Ascending aorta (tissue), 2 donors: ENCODE measurements around the gene KISS1R. TPM values are rescaled to one million over a fixed set of nuclear protein-coding genes. Genes with fewer than 3 reads are reported as not detected.
A peak's percentile ranks its signal among the peaks of the same experiment; 100 is the strongest.

Experiments
- DNase-seq, 2 donors: peaks; one replicate each; pipeline ENCODE4 v3.0.0-alpha.2; 2019; ENCODE audit warnings: low spot score in 2 of 2
- H3K27ac ChIP-seq, 2 donors: fragments of 200-600 bp; sonication (generic); one replicate each; pipeline ENCODE4 v1.5.1; 2016 to 2017; ENCODE audit warnings: mild to moderate bottlenecking in 1 of 2
- H3K27me3 ChIP-seq: fragments of 200-600 bp; sonication (generic); one replicate; pipeline ENCODE4 v1.5.1; 2017
- H3K36me3 ChIP-seq, 2 donors: fragments of 200-600 bp; sonication (generic); one replicate each; pipeline ENCODE4 v1.5.1; 2016
- H3K4me1 ChIP-seq, 2 donors: fragments of 200-600 bp; sonication (generic); one replicate each; pipeline ENCODE4 v1.5.1; 2016 to 2017; ENCODE audit warnings: mild to moderate bottlenecking in 1 of 2
- H3K4me3 ChIP-seq, 2 donors: fragments of 200-600 bp; sonication (generic); one replicate each; pipeline ENCODE4 v1.5.1; 2016 to 2017; ENCODE audit warnings: mild to moderate bottlenecking in 1 of 2
- H3K9me3 ChIP-seq, 2 donors: fragments of 200-600 bp; sonication (generic); one replicate each; pipeline ENCODE4 v1.5.1; 2016
- CTCF ChIP-seq, 3 experiments: fragments of 200-600 bp in 2 of 3; fragments of 450-650 bp in 1 of 3; sonication (generic) in 2 of 3; IDR thresholded peaks; one replicate each; pipeline ENCODE4 v1.5.1; 2016 to 2019; ENCODE audit warnings: antibody characterized with exemption in 3 of 3, mild to moderate bottlenecking in 1 of 3, moderate library complexity in 1 of 3
- intact Hi-C: fragments of 100-400 bp; cut with DNase I; formaldehyde crosslinking; loops from one replicate; pipeline ENCODE4 v1.15.1; 2023
- total RNA-seq: library from RNA; depleted of rRNA; stranded (reverse); fragments of >200 nt; gene quantifications from one replicate; pipeline ENCODE4 v1.1.0, GENCODE V29; 2016

KISS1R gene
- total RNA-seq, 1 donor from 2014 or later = not detected

- Histone ChIP-seq H3K9me3 (no peaks in the 10 kb centered on the region), H3K36me3 (no peaks in the 10 kb centered on the region), H3K4me3 (no peak overlapping the region), H3K27me3 (no peaks in the 10 kb centered on the region), H3K4me1 (peaks cover 0 to 15% of the 10 kb centered on the region in 2 donors), H3K27ac (no peak overlapping the region)
- TF ChIP-seq CTCF (IDR thresholded peaks at IDR 0.05) = no peak
- DNase-seq = no peak
- intact Hi-C loops = loop anchor here (5.0 kb wide), 1 partner anchor 38 kb away; the partner anchor contains the start of gene WDR18
These were observed 27.0 kb downstream of the KISS1R start for GRCh38 chr19:944171-944567.

GRCh38 chr19:944663-945241 lies 27.6 kb downstream of the KISS1R start:
- Histone ChIP-seq H3K36me3 (no peaks in the 10 kb centered on the region), H3K27ac (no peak overlapping the region), H3K9me3 (no peaks in the 10 kb centered on the region), H3K27me3 (no peaks in the 10 kb centered on the region), H3K4me1 (peaks cover 0 to 15% of the 10 kb centered on the region in 2 donors), H3K4me3 (no peak overlapping the region)
- intact Hi-C loops = loop anchor here (5.0 kb wide), 1 partner anchor 38 kb away; the partner anchor contains the start of gene WDR18
- DNase-seq = no peak
- TF ChIP-seq CTCF (IDR thresholded peaks at IDR 0.05) = no peak

- no peak for TF ChIP-seq CTCF (IDR thresholded peaks at IDR 0.05)
- Histone ChIP-seq H3K36me3 (no peaks in the 10 kb centered on the region), H3K4me3 (no peak overlapping the region), H3K4me1 (peaks cover 0 to 8% of the 10 kb centered on the region in 2 donors), H3K9me3 (no peaks in the 10 kb centered on the region), H3K27me3 (no peaks in the 10 kb centered on the region), H3K27ac (no peak overlapping the region)
- intact Hi-C loops = no loop called here
- no peak for DNase-seq
These were observed 28.5 kb downstream of the KISS1R start for GRCh38 chr19:945401-946252.

- H3K27me3 ChIP-seq = no peaks in the 10 kb centered on the region
- TF ChIP-seq CTCF (IDR thresholded peaks at IDR 0.05) = no peak
- intact Hi-C loops = no loop called here
These were observed 30.1 kb downstream of the KISS1R start for GRCh38 chr19:947090-947706.

GRCh38 chr19:947707-948539 lies 30.8 kb downstream of the KISS1R start:
- Histone ChIP-seq H3K36me3 (no peaks in the 10 kb centered on the region), H3K4me3 (no peak overlapping the region), H3K27ac (no peak overlapping the region), H3K9me3 (no peaks in the 10 kb centered on the region), H3K27me3 (no peaks in the 10 kb centered on the region), H3K4me1 (no peaks in the 10 kb centered on the region)
- peak; percentile 39 to 81 for DNase-seq
- intact Hi-C loops = no loop called here
- no peak for TF ChIP-seq CTCF (IDR thresholded peaks at IDR 0.05)

More at GRCh38 chr19:947090-947706, 30.1 kb downstream of the KISS1R start:
- H3K4me1 ChIP-seq = no peaks in the 10 kb centered on the region
- H3K36me3 ChIP-seq = no peaks in the 10 kb centered on the region
- no peak overlapping the region for H3K4me3 ChIP-seq
- no peak for DNase-seq
- no peaks in the 10 kb centered on the region for H3K9me3 ChIP-seq
- H3K27ac ChIP-seq = no peak overlapping the region
